Neutrophil (primary cell): ENCODE measurements around the gene EGLN1.
A peak's percentile ranks its signal among the peaks of the same experiment; 100 is the strongest.

ENCODE experiments used
- H3K27ac ChIP-seq: fragments of 200-600 bp; sonication (generic); 2 replicates; pipeline ENCODE4 v1.5.1; 2016; ENCODE audit warnings: mild to moderate bottlenecking, moderate library complexity
- H3K27me3 ChIP-seq: fragments of 200-600 bp; sonication (generic); 2 replicates; pipeline ENCODE4 v1.6.0; 2016; ENCODE audit warnings: mild to moderate bottlenecking
- H3K36me3 ChIP-seq: fragments of 200-600 bp; sonication (generic); 2 replicates; pipeline ENCODE4 v1.5.1; 2017
- H3K4me1 ChIP-seq, 2 experiments: fragments of 200-600 bp in 1 of 2; sonication (generic) in 1 of 2; 1 replicate in 1 of 2; 2 replicates in 1 of 2; pipeline versions ENCODE4 v1.5.1 to v1.6.1; 2013 to 2016; ENCODE audit warnings: low read depth in 1 of 2, low read length in 1 of 2, mild to moderate bottlenecking in 1 of 2, moderate library complexity in 1 of 2; ENCODE audit not compliant: control insufficient read depth in 1 of 2, insufficient read depth in 1 of 2
- H3K4me3 ChIP-seq, 2 experiments: fragments of 200-600 bp in 1 of 2; sonication (generic) in 1 of 2; 1 replicate in 1 of 2; 2 replicates in 1 of 2; pipeline ENCODE4 v1.5.1; 2013 to 2016; ENCODE audit warnings: low read depth in 1 of 2, low read length in 1 of 2, mild to moderate bottlenecking in 1 of 2, moderate library complexity in 1 of 2
- H3K9me3 ChIP-seq: fragments of 200-600 bp; sonication (generic); 2 replicates; pipeline ENCODE4 v1.5.1; 2016
- CTCF ChIP-seq: fragments of 200-600 bp; sonication (generic); IDR thresholded peaks from 2 replicates; pipeline ENCODE4 v1.5.1; 2016; ENCODE audit warnings: antibody characterized with exemption

The EGLN1 gene

DNA sequence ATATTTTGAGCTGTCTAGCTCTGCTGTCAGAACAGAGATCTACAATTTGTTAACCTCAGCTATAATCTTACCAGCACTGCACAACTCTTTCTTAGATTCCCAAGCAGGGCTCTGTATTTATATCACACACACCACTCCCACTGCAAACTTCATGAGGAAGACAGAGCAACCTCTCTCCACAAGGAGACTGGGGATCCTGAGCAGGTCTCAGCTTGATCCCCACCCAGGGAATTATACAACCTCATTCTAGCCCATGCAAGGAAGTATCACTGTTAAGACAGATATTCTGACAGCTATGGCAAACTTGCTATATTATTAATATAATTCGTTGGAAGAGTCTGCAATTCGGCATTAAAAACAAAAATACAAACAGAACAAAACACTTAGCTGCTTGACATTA, 40.4 kb downstream of the EGLN1 start:
- TF ChIP-seq CTCF = no peak
- no peaks in the 10 kb centered on the region for H3K9me3 ChIP-seq
- no peak overlapping the region for H3K27ac ChIP-seq
- no peak overlapping the region for H3K4me3 ChIP-seq
- peaks cover 26 to 37% of the 10 kb centered on the region in 2 experiments for H3K4me1 ChIP-seq
- H3K27me3 ChIP-seq = no peaks in the 10 kb centered on the region
- no peaks in the 10 kb centered on the region for H3K36me3 ChIP-seq

DNA sequence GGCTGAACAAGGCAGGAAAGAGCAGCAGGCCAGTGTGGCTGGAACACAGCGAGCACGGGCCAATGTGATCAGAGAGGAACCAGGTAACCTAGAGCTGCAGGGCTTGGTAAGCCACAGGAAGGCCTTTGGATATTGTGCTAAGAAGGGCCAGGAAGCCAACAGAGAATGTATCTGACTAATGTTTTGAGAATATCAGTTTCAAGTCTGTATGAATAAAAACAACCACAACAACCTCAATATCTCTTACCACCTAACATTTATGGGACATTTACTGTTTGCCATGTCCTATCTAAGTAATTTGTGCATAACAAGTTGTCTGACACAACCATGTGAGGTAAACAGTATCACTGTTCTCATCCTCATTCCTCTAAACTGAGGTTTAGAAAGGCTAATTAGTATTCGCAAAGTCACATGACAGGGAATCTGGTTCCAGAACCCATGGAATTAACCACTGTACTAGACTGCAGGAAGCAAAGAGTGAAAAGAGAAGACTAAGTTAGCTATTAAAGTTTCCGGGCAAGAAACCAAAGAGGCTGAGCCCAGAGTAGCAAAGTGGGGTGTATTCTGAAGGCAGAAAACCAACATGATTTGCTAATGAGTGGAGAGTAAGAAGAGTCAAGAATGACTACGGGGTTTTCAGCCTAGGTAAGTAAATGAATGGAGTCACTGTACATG, 45.1 kb downstream of the EGLN1 start:
- Histone ChIP-seq H3K4me1 (peaks cover 32 to 44% of the 10 kb centered on the region in 2 experiments), H3K27ac (peak overlapping the region; percentile 59), H3K4me3 (no peak overlapping the region), H3K36me3 (peaks cover 9% of the 10 kb centered on the region), H3K27me3 (no peaks in the 10 kb centered on the region), H3K9me3 (no peaks in the 10 kb centered on the region)
- no peak for TF ChIP-seq CTCF

- Histone ChIP-seq H3K4me3 (no peak overlapping the region), H3K27ac (no peak overlapping the region), H3K36me3 (peaks cover 14% of the 10 kb centered on the region), H3K4me1 (peaks cover 32 to 44% of the 10 kb centered on the region in 2 experiments), H3K9me3 (no peaks in the 10 kb centered on the region), H3K27me3 (no peaks in the 10 kb centered on the region)
- no peak for TF ChIP-seq CTCF
Measured at GRCh38 chr1:231376101-231376500, 46.0 kb downstream of the EGLN1 start.

DNA sequence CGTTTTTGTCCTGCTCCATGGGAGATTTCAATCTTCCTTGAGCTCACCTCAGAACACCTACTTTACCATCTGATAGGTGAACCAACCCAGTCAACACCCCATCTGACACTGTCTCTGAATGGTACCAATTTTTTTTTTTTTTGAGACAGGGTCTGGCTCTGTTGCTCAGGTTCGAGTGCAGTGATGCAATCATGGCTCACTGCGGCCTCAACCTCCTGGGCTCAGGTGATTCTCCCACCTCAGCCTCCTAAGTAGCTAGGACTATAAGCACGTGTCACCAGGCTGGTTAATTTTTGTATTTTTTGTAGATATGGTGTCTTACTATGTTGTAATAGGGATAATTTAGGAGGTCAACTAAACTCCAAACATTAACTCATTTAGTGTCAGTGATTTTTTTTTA, 47.7 kb downstream of the EGLN1 start:
- Histone ChIP-seq H3K36me3 (peaks cover 31% of the 10 kb centered on the region), H3K27me3 (no peaks in the 10 kb centered on the region), H3K9me3 (no peaks in the 10 kb centered on the region), H3K4me3 (no peak overlapping the region), H3K4me1 (peaks cover 32 to 40% of the 10 kb centered on the region in 2 experiments), H3K27ac (no peak overlapping the region)
- TF ChIP-seq CTCF = no peak

- Histone ChIP-seq H3K4me1 (peaks cover 22 to 23% of the 10 kb centered on the region in 2 experiments), H3K27ac (no peak overlapping the region), H3K4me3 (no peak overlapping the region), H3K27me3 (no peaks in the 10 kb centered on the region), H3K9me3 (no peaks in the 10 kb centered on the region), H3K36me3 (peaks cover 50% of the 10 kb centered on the region)
- TF ChIP-seq CTCF = no peak
Measured at GRCh38 chr1:231372501-231372900, 49.6 kb downstream of the EGLN1 start.
